H1 (cell line): Measurements from ENCODE around the gene HACD2. TPM values are rescaled to one million over a fixed set of nuclear protein-coding genes. Genes with fewer than 3 reads are reported as not detected.

Source experiments
- SIX5 ChIP-seq: IDR thresholded peaks from 2 replicates; pipeline ENCODE4 v1.6.1; 2011; ENCODE audit warnings: mild to moderate bottlenecking, low read depth, low read length
- SP1 ChIP-seq: IDR thresholded peaks from 2 replicates; pipeline ENCODE4 v1.6.1; 2011; ENCODE audit warnings: low read depth, low read length
- USF2 ChIP-seq: IDR thresholded peaks from 2 replicates; pipeline ENCODE4 v1.6.1; 2011; ENCODE audit warnings: low read length, improper control_type of control experiment
- polyA plus RNA-seq, 7 experiments: library from polyadenylated mRNA; depleted of rRNA in 3 of 7; stranded (reverse) in 5 of 7; unstranded in 2 of 7; fragments of >200 nt in 5 of 7; fragments of 200-250 nt in 2 of 7; gene quantifications; 1 replicate in 5 of 7; 2 replicates in 1 of 7; 4 replicates in 1 of 7; pipeline versions ENCODE4 v1.2.1 to v1.2.3, GENCODE V29; 2011 to 2013; ENCODE audit warnings: missing spikeins in 2 of 7, mixed read lengths in 2 of 7
- total RNA-seq: library from RNA; stranded (reverse); fragmentation: NEBNext Ultra II Directional; extraction: Animal tissue kit (Norgen Biotek cat#: 25700); gene quantifications from 2 replicates; pipeline ENCODE4 v1.2.1, GENCODE V29; 2021

Gene HACD2
- total and polyA plus RNA-seq, 2 of the 8 experiments (the other 6 are each of a cell fraction or from before 2014, with no cell fraction given): 24.9 to 31.2 TPM

GRCh38 chr3:123442908-123443307, 141.9 kb downstream of the HACD2 start (continued):
- TF ChIP-seq SP1: no peak
- no peak for TF ChIP-seq SIX5
- no peak for TF ChIP-seq USF2
- TF ChIP-seq, all 59 proteins: peak for 0
